GM19043 (cell line): ENCODE results near the gene ATP9B.
A peak's percentile ranks its signal among the peaks of the same experiment; 100 is the strongest.
"Not testable (repeated sequence)": the region's sequence is repeated elsewhere in the genome, so short reads cannot be mapped to it uniquely, and the experiment has no call there.

Experiments
- ATAC-seq: cut with Tn5 transposase; IDR thresholded peaks from one replicate; pipeline ENCODE4 v1.9.1; 2021; ENCODE audit warnings: low read depth; ENCODE audit not compliant: unreplicated experiment

Gene ATP9B

DNA sequence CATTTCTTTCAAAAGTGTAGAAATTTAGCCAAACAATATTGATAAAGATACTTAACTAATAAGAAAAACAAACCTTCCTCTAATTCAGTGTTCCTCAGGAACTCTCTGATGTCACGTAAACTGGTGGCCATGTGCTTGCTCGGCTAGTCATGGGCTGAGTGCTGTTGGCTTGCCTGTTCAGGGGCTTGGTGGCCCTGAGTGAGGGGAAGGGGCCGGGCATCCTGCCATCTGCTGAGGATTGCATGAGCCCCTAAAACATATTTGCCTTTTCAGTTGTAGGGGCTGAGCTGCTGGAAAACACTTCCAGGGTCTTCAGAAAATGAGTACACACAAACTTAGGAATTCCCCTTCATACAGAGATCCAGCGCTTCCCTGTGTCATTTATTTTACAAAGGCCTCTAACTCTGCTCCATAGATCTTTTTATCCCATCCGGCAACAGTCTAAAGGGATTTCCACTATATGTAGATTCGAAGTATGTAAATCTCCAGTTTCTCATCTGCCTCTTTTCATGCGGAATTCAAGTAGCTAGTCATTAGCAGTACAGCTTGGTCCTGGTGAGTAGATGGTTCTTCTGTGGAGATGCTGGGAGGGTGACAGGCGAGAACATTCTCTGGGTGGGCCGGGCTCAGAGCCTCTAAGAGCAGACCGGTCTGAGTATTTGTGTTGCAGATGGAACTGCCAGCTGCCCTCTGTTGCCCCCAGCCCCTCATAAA is 306.4 kb downstream of the ATP9B start:
- ATAC-seq = no peak

DNA sequence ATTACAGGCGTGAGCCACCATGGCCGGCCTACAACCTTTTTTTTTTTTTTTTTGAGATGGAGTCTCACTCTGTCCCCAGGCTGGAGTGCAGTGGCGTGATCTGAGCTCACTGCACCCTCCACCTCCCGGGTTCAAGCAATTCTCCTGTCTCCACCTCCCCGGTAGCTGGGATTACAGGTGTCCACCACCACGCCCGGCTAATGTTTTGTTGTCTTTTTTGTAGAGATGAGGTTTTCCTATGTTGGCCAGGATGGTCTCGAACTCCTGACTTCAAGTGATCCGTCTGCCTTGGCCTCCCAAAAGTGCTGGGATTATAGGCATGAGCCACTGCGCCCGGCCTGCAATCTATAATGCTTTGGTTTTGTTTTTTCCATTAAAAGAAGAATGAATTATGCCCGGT is 307.5 kb downstream of the ATP9B start:
- not testable (repeated sequence) for ATAC-seq

DNA sequence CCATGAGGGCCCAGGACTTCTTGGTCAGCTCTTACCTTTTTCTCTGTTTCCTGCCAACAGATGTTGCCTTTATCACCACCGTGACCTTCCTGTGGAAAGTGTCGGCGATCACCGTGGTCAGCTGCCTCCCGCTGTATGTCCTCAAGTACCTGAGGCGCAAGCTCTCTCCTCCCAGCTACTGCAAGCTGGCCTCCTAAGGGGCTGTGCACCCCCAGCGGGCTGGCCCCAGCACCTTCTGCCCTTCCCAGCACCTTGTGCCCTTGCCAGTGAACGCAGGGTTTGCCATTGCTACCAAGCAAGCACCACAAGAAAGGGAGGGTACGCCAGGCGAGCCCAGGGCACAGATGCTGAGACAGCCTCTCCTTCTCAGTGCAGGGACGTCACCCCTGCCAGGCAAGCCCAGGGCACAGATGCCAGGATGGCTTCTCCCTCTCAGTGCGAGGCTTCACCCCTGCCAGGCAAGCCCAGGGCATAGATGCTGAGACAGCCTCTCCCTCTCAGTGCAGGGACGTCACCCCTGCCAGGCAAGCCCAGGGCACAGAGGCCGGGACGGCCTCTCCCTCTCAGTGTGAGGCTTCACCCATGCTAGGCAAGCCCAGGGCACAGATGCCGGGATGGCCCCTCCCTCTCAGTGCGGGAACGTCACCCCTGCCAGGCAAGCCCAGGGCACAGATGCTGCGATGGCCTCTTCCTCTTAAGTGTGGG is 308.1 kb downstream of the ATP9B start:
- no peak for ATAC-seq

DNA sequence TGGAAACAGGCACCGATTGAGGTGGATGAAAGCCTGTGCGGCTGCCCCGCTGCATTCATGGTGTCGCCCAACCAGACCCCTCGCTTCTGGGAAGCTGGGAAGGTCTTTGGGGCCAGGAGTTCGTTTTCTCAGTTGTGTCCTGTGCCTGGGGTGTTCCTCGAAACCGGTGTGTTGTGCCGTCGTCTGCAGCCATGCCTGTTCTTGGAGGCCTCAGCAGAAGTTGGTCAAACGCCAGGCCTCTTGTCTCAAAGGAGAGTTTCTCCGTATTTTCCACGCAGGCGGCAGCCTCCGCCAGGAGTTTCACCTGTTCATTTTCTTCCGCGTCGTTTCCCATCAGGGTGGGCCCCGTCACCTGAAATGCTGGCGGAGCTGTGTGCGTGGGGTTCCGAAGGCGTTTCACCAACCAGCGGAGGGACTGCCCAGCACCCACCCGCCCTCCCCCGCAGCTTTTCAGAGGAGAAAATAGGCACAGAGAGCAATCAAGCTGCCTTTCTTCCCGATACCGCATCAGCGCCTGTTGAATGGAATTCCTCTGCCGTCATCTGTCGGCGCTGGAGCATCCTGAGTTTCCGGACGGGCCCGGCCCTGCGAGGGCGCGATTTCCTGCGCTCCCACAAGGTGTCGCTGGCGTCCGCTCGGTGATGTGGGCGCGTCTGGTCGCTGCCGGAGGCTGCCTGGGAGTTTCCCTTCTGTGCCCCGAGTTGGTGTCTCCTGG is 309.5 kb downstream of the ATP9B start:
- peak; percentile 44 for ATAC-seq

DNA sequence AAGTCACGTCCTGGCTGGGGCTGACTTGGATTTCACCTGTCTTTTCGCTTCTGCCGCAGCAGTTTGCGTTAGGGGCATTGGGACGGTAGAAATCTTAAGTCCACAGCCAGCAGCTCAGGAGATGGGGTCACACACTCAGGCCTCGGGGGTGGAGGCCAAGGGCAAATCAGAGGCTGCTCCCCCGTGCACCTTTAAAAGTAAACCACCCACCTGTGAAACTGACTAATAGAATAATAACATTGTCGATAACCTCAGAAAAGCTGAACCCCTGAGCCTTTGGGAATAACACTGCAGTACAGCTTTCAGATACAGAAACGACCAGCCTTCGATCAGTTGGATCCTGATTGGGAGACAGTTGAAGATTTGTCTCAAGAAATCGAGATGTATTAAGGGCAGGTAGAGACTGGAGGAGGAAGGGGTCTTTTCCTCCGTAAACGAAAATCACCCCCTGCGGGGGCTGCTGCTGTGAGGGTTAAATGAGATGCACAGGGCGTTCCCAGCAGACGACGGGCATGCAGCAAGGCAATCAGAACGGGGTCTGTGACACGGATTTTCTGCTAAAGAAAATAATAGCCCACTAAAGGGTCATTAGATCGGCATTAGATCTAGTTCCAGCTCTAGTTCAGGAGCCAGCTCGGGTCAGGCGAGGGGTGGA is 310.2 kb downstream of the ATP9B start:
- no peak for ATAC-seq

DNA sequence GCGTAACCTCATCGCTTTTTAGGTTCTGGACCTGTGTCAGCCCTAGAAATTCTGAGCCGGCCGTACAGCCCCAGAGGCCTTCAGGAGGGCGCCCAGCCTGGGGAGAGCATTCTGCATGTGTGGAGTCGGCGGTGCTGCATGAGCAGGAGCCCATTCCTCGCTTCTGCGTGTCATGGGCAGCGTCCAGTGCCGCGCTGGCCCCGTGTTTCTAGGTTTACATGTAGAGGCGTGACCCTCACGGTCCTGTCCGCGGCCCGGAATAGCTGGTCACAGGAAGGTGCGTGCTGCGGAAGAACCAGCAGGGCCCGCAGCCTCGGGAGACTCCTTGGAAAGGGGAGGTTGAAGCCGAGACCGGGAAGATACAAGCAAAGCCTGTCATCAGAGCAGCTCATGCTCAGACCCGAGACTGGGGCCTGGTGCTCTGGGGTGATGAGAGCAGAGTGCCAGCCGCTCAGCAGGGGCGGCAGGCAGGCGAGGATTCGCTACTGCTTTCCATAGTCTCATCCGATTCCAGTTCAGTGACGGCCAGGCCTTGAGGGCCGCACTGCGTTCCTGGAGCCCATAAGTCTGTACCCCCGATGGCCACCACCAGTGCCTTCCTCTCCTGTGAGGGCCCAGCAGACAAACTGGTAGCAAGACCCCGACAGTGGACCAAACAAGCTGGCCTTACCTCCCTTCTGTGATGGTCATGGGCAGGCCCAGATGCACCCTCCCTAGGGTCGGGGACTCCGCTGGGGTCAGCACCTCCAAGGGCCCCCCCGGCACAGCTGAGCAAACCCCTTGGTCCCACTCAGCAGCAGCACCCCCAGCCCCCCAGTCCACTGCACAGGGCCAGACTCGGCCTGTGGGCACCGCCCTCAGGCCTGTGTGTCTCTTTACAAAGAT is 311.0 kb downstream of the ATP9B start:
- no peak for ATAC-seq

DNA sequence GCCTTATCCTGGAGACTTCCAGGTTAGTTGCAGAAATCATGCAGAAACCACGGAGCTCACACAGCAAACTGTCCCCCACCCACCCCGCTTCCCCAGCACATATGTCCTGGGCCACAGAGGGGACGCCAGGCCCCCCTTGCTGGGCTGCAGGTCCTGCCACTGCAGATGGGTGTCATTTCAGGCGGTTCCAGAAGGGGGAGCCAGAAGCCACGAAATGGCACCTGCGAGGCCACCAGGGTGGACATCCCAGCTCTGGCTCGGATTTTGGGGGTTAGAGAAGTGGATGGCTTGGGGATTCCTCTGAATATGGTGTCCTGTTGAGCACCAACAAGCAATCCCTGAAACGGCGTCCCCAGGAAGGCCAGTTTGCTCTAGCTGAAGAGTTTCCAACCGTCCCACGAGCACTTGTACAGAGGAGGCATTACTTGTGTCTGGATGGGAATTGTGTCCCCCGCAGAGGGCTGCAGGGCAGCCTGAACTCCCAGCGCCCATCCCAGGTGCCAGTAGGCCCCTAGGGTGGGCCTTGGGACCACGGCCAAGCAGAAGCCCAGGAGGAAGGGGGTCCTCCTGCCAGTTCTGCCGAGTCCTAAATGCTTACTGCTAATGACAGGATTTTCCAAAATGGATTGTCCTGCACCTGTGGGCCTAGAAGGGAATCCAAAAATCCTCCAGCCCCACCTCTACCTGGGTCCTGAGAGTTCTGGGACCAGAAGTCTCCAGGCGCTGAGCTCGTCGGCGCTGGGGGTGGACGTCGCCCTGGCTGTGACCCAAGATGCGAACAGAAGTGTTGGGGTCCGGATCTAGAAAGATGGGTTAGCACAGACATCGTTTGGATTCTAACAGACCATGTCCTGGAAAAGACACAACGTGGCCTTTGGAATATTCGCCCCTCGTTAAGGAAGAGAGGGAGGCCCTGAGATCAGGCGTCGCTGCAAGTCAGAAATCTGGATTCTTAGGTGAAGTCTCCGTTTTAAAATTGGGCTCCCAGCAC is 311.9 kb downstream of the ATP9B start:
- no peak for ATAC-seq

DNA sequence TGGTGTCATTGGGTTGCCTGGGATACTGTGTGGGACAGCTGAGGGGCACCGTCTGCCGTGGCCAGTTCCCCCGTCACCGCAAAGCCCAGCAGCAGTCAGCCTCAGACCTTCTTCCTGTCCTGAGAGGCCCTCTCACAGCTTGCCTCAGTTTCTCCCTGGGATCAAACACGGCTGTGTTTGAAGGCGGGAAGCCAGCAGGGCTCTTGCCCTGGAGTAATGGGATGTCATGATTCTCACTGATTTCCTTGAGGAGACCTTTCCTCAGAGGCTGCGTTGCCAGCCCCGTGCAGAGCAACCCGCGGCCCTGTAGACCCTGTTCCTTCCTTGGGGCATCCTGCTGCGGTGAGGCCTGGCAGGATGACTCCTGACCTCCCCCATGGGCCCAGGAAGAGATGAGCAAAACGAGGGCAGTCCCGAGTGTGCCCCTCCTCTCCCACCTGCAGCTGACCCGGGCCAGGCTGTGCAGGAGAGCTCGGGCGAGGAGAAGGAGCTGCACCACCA is 312.7 kb downstream of the ATP9B start:
- ATAC-seq = no peak

DNA sequence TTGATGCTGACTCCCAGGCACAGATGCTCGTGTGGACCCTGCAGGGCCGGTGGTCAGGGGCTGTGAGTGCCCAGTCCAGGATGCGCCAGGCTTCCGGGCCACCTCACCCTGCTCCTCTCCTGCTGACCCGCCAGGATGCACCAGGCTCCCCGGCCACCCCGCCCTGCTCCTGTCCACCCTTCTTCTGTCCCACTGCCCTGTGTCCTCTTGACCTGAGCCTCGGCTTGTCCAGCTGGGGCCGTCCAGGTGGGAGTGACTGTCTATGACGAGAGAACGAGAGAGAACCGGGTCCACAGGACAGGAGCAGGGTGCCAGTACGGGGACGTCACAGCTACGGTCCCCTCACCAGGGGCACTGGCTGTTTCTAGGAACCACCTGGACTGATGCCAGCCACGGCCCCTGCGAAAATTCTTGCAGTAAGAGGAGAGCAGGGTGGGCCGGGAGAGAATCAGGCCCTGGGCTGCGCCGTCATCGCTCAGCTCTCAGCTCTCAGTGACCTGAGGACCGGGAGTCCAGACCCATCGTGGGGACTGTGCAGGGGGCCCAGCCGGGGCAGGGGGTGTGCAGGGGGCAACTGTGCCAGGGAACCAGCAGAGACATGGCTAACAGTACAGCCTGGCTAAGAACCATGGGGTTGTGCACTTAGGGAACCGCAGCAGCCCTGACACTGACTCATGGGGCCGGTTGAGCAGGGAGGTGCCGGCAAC is 313.6 kb downstream of the ATP9B start:
- no peak for ATAC-seq

DNA sequence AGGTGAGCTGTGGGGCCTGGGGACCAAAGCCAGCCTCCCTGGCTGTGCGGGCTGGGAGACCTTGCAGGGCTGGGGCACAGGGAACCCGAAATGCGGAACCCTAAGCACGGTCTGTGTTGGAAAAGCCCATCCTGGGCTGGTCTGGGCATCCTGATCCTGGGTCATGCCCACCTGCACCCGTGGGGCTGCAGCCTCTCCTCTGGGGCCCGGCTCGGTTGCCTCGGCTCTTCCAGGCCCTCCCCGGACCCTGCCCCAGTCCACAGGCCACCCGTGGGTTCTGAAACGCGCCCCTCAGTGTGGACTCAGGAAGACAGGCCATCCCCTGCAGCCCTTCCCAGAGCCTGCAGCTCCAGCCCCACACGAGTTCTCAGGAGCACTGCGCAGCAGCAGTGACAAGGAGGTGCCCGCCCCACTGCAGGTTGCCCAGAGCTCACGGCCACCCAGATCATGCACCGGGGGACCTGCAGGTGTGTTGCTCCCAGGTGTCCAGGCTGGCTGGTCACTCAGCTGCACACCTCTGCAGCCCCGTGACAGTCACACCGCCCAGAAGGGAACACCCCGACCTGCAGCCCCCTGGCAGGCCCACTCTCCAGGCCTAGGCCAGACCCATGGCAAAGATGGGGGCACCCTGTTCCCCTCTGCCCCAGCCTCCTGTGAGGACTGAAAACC is 314.3 kb downstream of the ATP9B start:
- ATAC-seq = no peak

DNA sequence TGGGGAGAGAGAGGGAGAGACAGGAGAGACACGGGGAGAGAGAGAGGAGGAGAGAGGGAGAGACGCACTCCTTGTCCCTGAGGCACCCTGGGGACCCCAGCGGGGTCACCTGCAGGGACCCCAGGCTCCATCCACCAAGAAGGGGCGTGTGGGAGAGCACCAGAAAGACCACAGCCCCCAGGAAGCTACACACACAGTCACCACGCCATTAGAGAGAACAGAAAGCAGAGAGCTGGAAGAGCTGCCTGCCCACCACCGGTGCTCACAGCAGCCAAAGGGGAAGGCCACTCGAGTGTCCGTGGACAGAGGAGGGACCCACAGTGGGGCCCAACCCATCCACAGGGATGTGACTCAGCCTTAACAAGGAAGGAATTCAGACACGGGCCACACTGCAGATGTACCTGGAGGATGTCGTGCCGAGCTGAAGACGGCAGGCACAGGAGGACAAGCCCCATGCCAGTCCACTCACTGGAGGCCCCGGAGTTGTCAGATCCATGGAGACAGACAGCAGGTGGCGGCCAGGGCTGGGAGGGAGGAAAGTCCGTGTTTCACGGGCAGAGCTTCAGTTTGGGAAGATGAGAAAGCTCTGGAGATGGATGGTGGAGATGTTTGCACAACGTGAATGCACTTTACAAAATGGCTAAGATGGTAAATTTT is 315.1 kb downstream of the ATP9B start:
- no peak for ATAC-seq

DNA sequence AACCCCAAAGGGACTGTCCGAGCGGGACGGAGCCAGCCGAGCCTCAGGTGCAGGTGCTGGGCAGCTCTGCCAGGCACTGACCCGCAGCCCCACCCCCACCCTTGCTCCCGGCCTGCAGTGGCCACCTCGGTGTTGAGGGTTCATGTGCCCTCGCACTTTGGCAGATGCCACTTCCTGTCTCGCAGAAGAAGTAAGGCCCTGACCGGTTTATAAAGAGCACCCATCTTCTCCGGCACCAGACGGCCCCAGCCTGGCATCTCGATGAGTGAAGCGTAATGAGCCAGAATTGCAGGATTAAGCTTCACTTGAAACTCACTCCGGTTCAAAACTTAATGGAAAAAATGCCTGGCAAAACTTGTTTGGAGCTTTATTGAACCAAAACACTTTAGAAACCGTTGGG is 315.6 kb downstream of the ATP9B start:
- ATAC-seq = no peak

DNA sequence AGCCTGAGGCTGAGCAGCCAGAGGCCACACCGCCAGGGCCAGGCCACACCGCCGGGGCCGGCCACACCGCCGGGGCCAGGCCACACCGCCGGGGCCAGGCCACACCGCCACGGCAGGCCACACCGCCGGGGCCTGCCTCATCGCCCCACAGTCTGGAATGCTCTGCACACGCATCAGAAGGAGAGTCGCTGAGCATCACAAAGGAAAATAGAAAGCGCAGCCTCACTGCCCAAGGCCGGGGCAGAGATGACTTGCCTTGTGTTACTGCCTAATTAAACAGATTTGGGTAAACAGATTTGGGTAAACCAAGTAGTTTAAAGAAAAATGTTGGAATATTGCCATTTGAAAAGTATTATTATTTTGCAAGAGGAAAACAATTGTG is 316.1 kb downstream of the ATP9B start:
- no peak for ATAC-seq

DNA sequence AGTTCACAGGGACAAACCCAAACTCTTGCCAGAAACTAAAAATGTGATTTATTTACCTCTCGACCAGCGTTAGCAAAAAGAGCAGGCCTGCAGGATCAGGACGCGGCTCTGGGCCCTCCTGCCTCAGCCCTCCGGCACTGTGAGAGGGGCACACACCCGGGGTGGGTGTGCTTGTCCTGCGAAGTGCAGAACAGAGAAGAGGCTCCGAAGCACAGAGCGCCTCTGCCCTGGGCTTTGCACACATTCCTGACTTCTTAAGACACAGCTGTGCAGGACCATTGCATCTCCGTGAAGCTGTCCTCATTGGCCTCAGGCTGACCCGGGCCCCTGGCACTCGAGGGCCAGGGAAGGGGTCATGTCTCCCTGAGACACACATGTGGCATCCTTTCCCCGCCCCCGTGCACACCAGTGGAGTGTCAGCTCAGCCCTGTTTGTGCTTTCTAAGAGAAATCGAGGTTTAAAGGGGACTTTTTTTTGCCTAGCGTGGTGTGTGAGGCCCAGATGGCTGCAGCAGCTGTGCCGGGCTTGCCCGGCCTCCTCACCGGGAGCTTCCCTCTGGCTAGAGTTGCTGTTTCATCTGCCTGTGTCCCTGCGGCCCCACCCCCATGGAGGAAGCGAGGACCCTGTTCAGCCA is 316.6 kb downstream of the ATP9B start:
- no peak for ATAC-seq

DNA sequence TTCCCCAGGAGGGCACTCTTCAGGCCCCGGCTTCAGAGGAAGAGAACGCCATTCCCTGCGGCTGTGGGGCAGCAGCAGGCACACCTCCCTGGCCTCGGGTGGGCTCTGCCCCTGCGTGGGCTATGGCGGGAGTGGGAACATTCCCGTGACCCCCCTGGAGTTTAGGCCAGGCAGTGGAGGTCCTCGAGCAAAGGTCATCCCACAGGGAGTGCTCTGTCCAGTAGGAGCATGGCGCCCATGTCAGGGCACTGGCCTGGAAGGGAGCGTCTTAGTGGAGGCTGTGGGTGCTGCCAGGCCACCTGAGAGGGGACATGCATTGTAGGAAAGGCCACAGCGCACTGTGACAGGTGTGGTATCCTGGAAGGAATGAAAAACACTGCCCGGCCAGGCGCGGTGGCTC is 317.4 kb downstream of the ATP9B start:
- no peak for ATAC-seq

DNA sequence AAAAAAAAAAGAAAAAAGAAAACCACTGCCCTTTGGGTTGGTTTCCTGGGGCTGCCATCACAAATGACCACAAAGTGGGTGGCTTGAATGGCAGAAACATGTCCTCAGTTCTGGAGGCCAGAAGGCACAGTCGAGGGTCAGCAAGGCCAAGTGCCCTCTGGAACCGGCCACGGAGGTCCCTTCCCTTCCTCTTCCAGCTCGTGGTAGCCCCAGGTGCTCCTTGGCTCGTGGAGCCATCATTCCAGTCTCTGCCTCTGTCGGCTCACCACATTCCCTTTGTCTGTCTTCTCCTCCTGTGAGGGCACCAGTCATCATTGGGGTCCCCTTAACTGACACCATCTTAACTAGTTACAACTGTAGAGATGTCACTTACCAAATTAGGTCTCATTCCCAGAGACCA is 318.0 kb downstream of the ATP9B start:
- no peak for ATAC-seq

DNA sequence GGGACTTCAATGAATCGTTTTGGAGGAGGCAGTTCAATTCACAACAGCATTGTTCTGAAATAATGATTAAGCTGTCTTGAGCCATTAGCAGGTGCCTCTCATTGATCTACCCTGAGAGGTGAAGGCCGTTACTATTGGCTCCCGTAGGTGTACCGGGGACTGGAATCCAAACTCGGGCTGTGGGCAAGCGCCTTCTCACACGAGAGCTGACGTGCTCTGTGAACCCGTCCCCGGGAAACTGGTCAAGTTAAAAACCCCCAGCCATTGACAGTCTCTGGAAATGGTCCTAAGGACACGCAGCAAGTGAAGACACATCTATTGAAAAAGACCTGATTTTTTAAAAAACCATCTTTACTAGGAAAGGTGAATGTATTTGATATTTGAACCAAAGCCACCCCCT is 318.4 kb downstream of the ATP9B start:
- ATAC-seq = no peak
